GM23338 (cell line): ENCODE measurements around the gene TMEM127. TPM values are rescaled to one million over a fixed set of nuclear protein-coding genes. Genes with fewer than 3 reads are reported as not detected.

Experiments
- ATAC-seq: fragments of 200-7000 bp; cut with Tn5 transposase; 3 replicates; pipeline ENCODE4 v1.9.1; 2020
- DNase-seq: peaks from one replicate; pipeline ENCODE4 v3.0.0-alpha.2; 2015; ENCODE audit warnings: low spot score
- H2AFZ ChIP-seq: fragments of 200-600 bp; sonication (generic); 2 replicates; pipeline ENCODE4 v1.8.0; 2016; ENCODE audit warnings: antibody characterized with exemption, mild to moderate bottlenecking, moderate library complexity
- H3F3A ChIP-seq: fragments of 200-600 bp; sonication (generic); replicated peaks from 2 replicates; pipeline ENCODE4 v1.8.0; 2017; ENCODE audit warnings: antibody characterized with exemption, mixed run types, low read depth
- H3K27ac ChIP-seq: fragments of 200-600 bp; sonication (generic); 2 replicates; pipeline ENCODE4 v1.6.1; 2016; ENCODE audit warnings: low read depth
- H3K27me3 ChIP-seq: fragments of 200-600 bp; sonication (generic); 2 replicates; pipeline ENCODE4 v1.8.0; 2016; ENCODE audit warnings: mild to moderate bottlenecking, mixed run types, moderate library complexity; ENCODE audit not compliant: insufficient read depth
- H3K36me3 ChIP-seq: fragments of 200-600 bp; sonication (generic); 2 replicates; pipeline ENCODE4 v1.8.0; 2016; ENCODE audit warnings: mild to moderate bottlenecking; ENCODE audit not compliant: insufficient read depth
- H3K4me1 ChIP-seq: fragments of 200-600 bp; sonication (generic); 2 replicates; pipeline ENCODE4 v1.8.0; 2016; ENCODE audit warnings: mild to moderate bottlenecking, moderate library complexity; ENCODE audit not compliant: insufficient read depth
- H3K4me2 ChIP-seq: fragments of 200-600 bp; sonication (generic); 2 replicates; pipeline ENCODE4 v1.7.1; 2017; ENCODE audit warnings: mixed run types
- H3K4me3 ChIP-seq: fragments of 200-600 bp; sonication (generic); 2 replicates; pipeline ENCODE4 v1.6.1; 2016; ENCODE audit warnings: mixed run types
- H3K79me2 ChIP-seq: fragments of 200-600 bp; sonication (generic); replicated peaks from 2 replicates; pipeline ENCODE4 v1.8.0; 2017; ENCODE audit warnings: mild to moderate bottlenecking; ENCODE audit not compliant: insufficient read depth
- H3K9me2 ChIP-seq: fragments of 200-600 bp; sonication (generic); 2 replicates; pipeline ENCODE4 v1.8.0; 2017; ENCODE audit not compliant: insufficient read depth
- H4K20me1 ChIP-seq: fragments of 200-600 bp; sonication (generic); replicated peaks from 2 replicates; pipeline ENCODE4 v1.8.0; 2017; ENCODE audit warnings: mild to moderate bottlenecking; ENCODE audit not compliant: insufficient read depth
- H3K27ac Mint-ChIP-seq: 2 replicates; pipeline ENCODE4 v1.8.0; 2020; ENCODE audit warnings: inconsistent platforms, mild to moderate bottlenecking, moderate library complexity, mixed read lengths
- H3K27me3 Mint-ChIP-seq: 3 replicates; pipeline ENCODE4 v1.8.0; 2022; ENCODE audit warnings: low read depth, mild to moderate bottlenecking, moderate library complexity, mixed read lengths, inconsistent platforms; ENCODE audit not compliant: insufficient read depth, poor library complexity
- H3K36me3 Mint-ChIP-seq: 3 replicates; pipeline ENCODE4 v1.8.0; 2021; ENCODE audit warnings: low read depth, mild to moderate bottlenecking, inconsistent platforms, moderate library complexity, mixed read lengths
- H3K4me1 Mint-ChIP-seq: 3 replicates; pipeline ENCODE4 v1.8.0; 2020; ENCODE audit warnings: mild to moderate bottlenecking, inconsistent platforms, mixed read lengths
- H3K4me3 Mint-ChIP-seq: 3 replicates; pipeline ENCODE4 v1.8.0; 2021; ENCODE audit warnings: moderate library complexity, mild to moderate bottlenecking, inconsistent platforms, mixed read lengths
- H3K9me3 Mint-ChIP-seq: 3 replicates; pipeline ENCODE4 v1.8.0; 2020; ENCODE audit warnings: moderate library complexity, mild to moderate bottlenecking, inconsistent platforms, mixed read lengths
- CREB1 ChIP-seq: fragments of 250-450 bp; sonication (Bioruptor Pico); IDR thresholded peaks from 2 replicates; pipeline ENCODE4 v1.5.0; 2020; ENCODE audit warnings: low read depth, mild to moderate bottlenecking, moderate library complexity
- CTCF ChIP-seq, 2 experiments: fragments of 200-600 bp in 1 of 2; sonication (generic) in 1 of 2; conservative IDR thresholded peaks; 2 replicates each; pipeline versions ENCODE4 v1.5.1 to v1.6.1; 2016 to 2017; ENCODE audit warnings: antibody characterized with exemption in 2 of 2, low read depth in 2 of 2, mild to moderate bottlenecking in 2 of 2, moderate library complexity in 1 of 2
- ETS1 ChIP-seq: IDR thresholded peaks from 2 replicates; pipeline ENCODE4 v1.6.1; 2016; ENCODE audit warnings: antibody characterized with exemption
- JUNB ChIP-seq: IDR thresholded peaks from one replicate; pipeline ENCODE4 v1.6.1; 2016; ENCODE audit warnings: antibody characterized with exemption; ENCODE audit not compliant: unreplicated experiment
- POLR2AphosphoS5 ChIP-seq: IDR thresholded peaks from 2 replicates; pipeline ENCODE4 v1.6.1; 2016; ENCODE audit warnings: antibody characterized with exemption, low read depth
- REST ChIP-seq: IDR thresholded peaks from one replicate; pipeline ENCODE4 v1.6.1; 2018; ENCODE audit warnings: antibody characterized with exemption; ENCODE audit not compliant: unreplicated experiment
- STAT1 ChIP-seq: IDR thresholded peaks from one replicate; pipeline ENCODE4 v1.6.1; 2016; ENCODE audit warnings: antibody characterized with exemption; ENCODE audit not compliant: unreplicated experiment
- ZNF331 ChIP-seq: fragments of 250-450 bp; sonication (Bioruptor Pico); IDR thresholded peaks from 2 replicates; pipeline ENCODE4 v1.5.0; 2020; ENCODE audit warnings: low read depth, mild to moderate bottlenecking, moderate library complexity
- long read RNA-seq: library from polyadenylated mRNA; unstranded; transcript quantifications from one replicate; pipeline ENCODE4 v2.0.0, GENCODE V29; 2020; ENCODE audit not compliant: unreplicated experiment
- polyA plus RNA-seq: library from polyadenylated mRNA; unstranded; fragments of >200 nt; fragmentation: Nextera tagmentation; extraction: Ambion mirVana; gene quantifications from 2 replicates; pipeline ENCODE4 v1.2.1, GENCODE V29; 2016
- total RNA-seq: library from RNA; depleted of rRNA; stranded (reverse); fragments of >200 nt; shearing (Covaris generic); gene quantifications from 2 replicates; pipeline ENCODE4 v1.2.3, GENCODE V29; 2014; rRNA removed

TMEM127 gene
- 19.9 and 24.6 TPM in 2 replicates for total RNA-seq
- 4.5 and 4.9 TPM in 2 replicates for polyA plus RNA-seq
- long read RNA-seq, partial matches to known transcripts, result 0 of 5 reads
- long read RNA-seq, other reads (novel, unspliced or antisense), result 4 of 5 reads

GRCh38 chr2:96265840-96266679 lies at the start of gene TMEM127, which contains the start of gene CIAO1:
TSS of gene TMEM127 (minus strand) at chr2:96265997. CDS start at chr2:96265381, 616 bp downstream.
TSS of gene CIAO1 (plus strand) at chr2:96266225. CDS start at chr2:96266351, 126 bp downstream.
- peaks cover 10% of the 10 kb centered on the region; the same call in 1 of the 2 replicates for H3K4me1 ChIP-seq
- peak within 1 kb of the TSS; percentile 100 for H3K4me3 Mint-ChIP-seq
- H3K27ac Mint-ChIP-seq, result peak within 1 kb of the TSS; percentile 90
- H3K9me3 Mint-ChIP-seq, result no peaks in the 10 kb centered on the region; the same call in 2 of the 3 replicates
- peak within 1 kb of the TSS; percentile 96 for H3K4me2 ChIP-seq
- TF ChIP-seq CTCF (conservative IDR thresholded peaks at IDR 0.05; ENCODE audit: low read depth in 2 of 2) (peak; percentile 1 to 20; a peak in 1 of 4 replicates), CREB1 (CRISPR knock-in tag) (peak; percentile 96), ETS1 (peak; percentile 99), POLR2AphosphoS5 (peak; percentile 74), STAT1 (no peak)
- peaks cover 39% of the 10 kb centered on the region for H4K20me1 ChIP-seq
- H3K9me2 ChIP-seq, result no peaks in the 10 kb centered on the region
- DNase-seq (peak; percentile 98), ATAC-seq (peak; percentile 93)
- H3K4me1 Mint-ChIP-seq, result peaks cover 17% of the 10 kb centered on the region
- H3K27me3 Mint-ChIP-seq, result peaks cover 11% of the 10 kb centered on the region
- H3F3A ChIP-seq, result peaks cover 10% of the 10 kb centered on the region
- peaks cover 15% of the 10 kb centered on the region for H3K36me3 ChIP-seq
- H3K27me3 ChIP-seq, result no peaks in the 10 kb centered on the region
- peak within 1 kb of the TSS; percentile 100 for H3K4me3 ChIP-seq
- no peak within 1 kb of the TSS for H3K27ac ChIP-seq
- peak within 1 kb of the TSS; percentile 83 for H2AFZ ChIP-seq
- H3K36me3 Mint-ChIP-seq, result peaks cover 36% of the 10 kb centered on the region
- H3K79me2 ChIP-seq, result peaks cover 53% of the 10 kb centered on the region

- ATAC-seq, result no peak
- no peaks in the 10 kb centered on the region for H3K4me1 Mint-ChIP-seq
- Histone ChIP-seq H3K4me3 (no peak overlapping the region), H3K79me2 (no peaks in the 10 kb centered on the region), H2AFZ (no peak overlapping the region), H3F3A (no peaks in the 10 kb centered on the region), H3K4me2 (no peak overlapping the region), H3K36me3 (no peaks in the 10 kb centered on the region; the same call in 1 of the 2 replicates), H4K20me1 (no peaks in the 10 kb centered on the region), H3K4me1 (no peaks in the 10 kb centered on the region), H3K9me2 (no peaks in the 10 kb centered on the region), H3K27ac (no peak overlapping the region), H3K27me3 (peaks cover 15% of the 10 kb centered on the region)
- no peak overlapping the region for H3K27ac Mint-ChIP-seq
- H3K27me3 Mint-ChIP-seq, result peaks cover 13% of the 10 kb centered on the region
- H3K4me3 Mint-ChIP-seq, result no peak overlapping the region
- TF ChIP-seq REST, result no peak
- TF ChIP-seq CREB1 (CRISPR knock-in tag), result no peak
- TF ChIP-seq ZNF331 (CRISPR knock-in tag), result no peak
- TF ChIP-seq JUNB, result no peak
- no peak for TF ChIP-seq ETS1
- no peak for TF ChIP-seq CTCF (conservative IDR thresholded peaks at IDR 0.05; ENCODE audit: low read depth in 2 of 2)
- no peak for DNase-seq
- no peaks in the 10 kb centered on the region for H3K9me3 Mint-ChIP-seq
- H3K36me3 Mint-ChIP-seq, result no peaks in the 10 kb centered on the region
Observed at GRCh38 chr2:96315005-96315399, 49.2 kb upstream of the TMEM127 start.
